ENCODE data around the gene PPP2R5C. TPM values are rescaled to one million over a fixed set of nuclear protein-coding genes. Genes with fewer than 3 reads are reported as not detected.

PPP2R5C gene
- total RNA-seq, 1 donor, result 114 TPM

GRCh38 chr14:101735453-101735852 lies 26.1 kb upstream of the PPP2R5C start:
- no peak overlapping the region for H3K4me3 ChIP-seq (ENCODE audit: low read depth, low read length)
- no peak for DNase-seq (ENCODE audit: low read depth)
- TF ChIP-seq, protein P1, sequence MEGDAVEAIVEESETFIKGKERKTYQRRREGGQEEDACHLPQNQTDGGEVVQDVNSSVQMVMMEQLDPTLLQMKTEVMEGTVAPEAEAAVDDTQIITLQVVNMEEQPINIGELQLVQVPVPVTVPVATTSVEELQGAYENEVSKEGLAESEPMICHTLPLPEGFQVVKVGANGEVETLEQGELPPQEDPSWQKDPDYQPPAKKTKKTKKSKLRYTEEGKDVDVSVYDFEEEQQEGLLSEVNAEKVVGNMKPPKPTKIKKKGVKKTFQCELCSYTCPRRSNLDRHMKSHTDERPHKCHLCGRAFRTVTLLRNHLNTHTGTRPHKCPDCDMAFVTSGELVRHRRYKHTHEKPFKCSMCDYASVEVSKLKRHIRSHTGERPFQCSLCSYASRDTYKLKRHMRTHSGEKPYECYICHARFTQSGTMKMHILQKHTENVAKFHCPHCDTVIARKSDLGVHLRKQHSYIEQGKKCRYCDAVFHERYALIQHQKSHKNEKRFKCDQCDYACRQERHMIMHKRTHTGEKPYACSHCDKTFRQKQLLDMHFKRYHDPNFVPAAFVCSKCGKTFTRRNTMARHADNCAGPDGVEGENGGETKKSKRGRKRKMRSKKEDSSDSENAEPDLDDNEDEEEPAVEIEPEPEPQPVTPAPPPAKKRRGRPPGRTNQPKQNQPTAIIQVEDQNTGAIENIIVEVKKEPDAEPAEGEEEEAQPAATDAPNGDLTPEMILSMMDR (IDR thresholded peaks at IDR 0.05; ENCODE audit: insufficient read depth, low read depth, low read length), result no peak

DNA sequence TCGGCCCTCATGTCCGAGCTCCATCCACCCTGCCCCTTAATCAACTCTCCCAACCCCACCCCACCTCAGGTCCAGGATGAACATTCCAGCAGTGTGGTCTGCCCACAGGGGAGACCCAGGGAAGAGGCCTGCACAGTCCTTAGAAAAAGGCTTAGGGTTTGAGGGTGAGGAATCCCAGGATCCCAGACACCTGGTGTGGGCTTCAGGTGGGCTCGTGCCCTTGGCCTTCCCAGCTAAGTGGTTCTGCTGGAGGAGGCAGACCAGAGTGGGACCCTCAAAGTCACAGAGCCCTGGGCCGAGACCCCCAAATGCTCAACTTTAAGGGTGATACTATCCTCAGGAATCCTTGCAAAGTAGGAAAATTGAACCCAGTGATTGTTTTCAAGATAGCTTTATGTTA lies 25.4 kb upstream of the PPP2R5C start:
- no peak overlapping the region for H3K4me3 ChIP-seq (ENCODE audit: low read depth, low read length)
- TF ChIP-seq, protein P1 (IDR thresholded peaks at IDR 0.05; ENCODE audit: insufficient read depth, low read depth, low read length), result no peak
- no peak for DNase-seq (ENCODE audit: low read depth)

DNA sequence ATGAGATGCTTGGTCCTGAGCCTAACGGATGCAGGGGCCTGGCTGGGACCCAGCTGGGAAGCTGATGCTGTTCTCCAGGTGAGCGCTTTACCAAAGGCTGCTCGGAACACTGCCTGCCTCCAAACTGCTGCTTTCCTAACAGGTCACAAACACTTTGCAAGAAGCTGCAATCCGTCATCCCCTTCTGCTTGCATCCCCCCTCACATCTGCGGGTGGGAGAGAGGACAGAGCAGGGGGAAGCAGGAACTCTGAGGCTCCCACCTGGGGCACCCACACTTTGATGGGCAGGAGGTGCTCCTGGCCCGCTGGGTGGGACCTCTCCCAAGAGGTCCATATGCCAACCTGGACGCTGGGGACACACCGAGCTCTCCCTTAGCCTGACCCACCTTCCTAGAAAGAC lies 24.9 kb upstream of the PPP2R5C start:
- no peak overlapping the region for H3K4me3 ChIP-seq (ENCODE audit: low read depth, low read length)
- TF ChIP-seq, protein P1 (IDR thresholded peaks at IDR 0.05; ENCODE audit: insufficient read depth, low read depth, low read length), result no peak
- DNase-seq (ENCODE audit: low read depth), result no peak

- no peak for DNase-seq (ENCODE audit: low read depth)
These were observed 23.8 kb upstream of the PPP2R5C start for GRCh38 chr14:101737414-101738339.

DNA sequence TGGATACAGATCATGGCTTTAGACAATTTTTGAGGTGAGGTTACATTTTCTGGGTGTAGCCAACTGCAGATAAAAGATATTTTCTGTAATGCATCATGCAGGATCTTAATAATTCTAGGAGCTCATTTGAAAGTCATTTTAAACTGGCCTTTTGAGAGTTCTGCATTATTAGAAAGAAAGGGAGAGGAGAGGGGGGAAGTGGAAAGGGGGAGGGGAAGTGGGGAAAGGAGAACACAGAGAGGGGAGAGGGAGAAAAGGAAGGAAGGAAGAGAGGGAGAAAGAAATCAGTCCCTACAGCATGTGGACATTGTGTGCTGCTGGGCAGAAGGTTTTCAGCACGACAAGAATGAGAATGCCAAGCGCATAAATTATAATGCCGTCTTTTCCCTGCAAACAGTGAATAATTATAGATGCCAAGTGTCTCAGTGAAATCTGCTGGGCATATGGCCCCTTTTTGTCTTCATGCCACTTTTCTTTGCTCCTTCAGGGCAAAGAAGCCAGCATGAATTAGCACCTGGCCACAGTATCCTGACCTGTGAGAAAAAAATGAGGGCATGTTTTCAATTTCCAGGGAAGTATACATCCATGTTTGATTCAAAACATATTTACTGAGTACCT lies 22.7 kb upstream of the PPP2R5C start:
- H3K4me3 ChIP-seq (ENCODE audit: low read depth, low read length), result no peak overlapping the region
- DNase-seq (ENCODE audit: low read depth), result no peak
- TF ChIP-seq, protein P1 (IDR thresholded peaks at IDR 0.05; ENCODE audit: insufficient read depth, low read depth, low read length), result no peak

More at GRCh38 chr14:101737414-101738339, 23.8 kb upstream of the PPP2R5C start:
- H3K4me3 ChIP-seq (ENCODE audit: low read depth, low read length), result no peak overlapping the region
- TF ChIP-seq, protein P1 (IDR thresholded peaks at IDR 0.05; ENCODE audit: insufficient read depth, low read depth, low read length), result no peak

GRCh38 chr14:101739446-101740141 lies 21.9 kb upstream of the PPP2R5C start:
- H3K4me3 ChIP-seq (ENCODE audit: low read depth, low read length), result no peak overlapping the region
- TF ChIP-seq, protein P1 (IDR thresholded peaks at IDR 0.05; ENCODE audit: insufficient read depth, low read depth, low read length), result no peak
- no peak for DNase-seq (ENCODE audit: low read depth)
